Epidermal melanocyte (primary cell): Measurements from ENCODE around the gene CAPN15.

Source experiments
- DNase-seq: peaks from one replicate; pipeline ENCODE4 v3.0.0; 2011; ENCODE audit warnings: low spot score; ENCODE audit not compliant: insufficient read length

Gene CAPN15

DNA sequence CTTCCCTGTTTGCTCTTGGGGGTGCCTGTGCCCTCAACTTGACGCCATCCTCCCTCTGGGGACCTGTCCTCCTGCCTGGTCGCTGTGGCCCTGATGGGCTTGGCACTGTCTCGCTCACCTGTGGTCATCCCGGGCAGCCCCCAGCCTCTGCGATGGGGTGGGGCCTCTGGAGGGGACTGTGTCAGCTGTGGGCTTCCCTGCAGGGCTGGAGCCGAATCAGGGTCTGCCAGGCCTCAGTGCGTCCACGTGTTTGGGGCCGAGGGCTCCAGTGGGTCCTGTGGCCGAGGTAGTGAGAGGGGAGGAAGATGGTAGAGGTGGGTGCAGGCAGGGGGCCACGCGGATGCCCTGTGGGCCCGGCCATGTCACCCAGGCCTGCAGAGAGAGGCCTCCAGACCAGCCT is 50.3 kb downstream of the CAPN15 start:
- no peak for DNase-seq

DNA sequence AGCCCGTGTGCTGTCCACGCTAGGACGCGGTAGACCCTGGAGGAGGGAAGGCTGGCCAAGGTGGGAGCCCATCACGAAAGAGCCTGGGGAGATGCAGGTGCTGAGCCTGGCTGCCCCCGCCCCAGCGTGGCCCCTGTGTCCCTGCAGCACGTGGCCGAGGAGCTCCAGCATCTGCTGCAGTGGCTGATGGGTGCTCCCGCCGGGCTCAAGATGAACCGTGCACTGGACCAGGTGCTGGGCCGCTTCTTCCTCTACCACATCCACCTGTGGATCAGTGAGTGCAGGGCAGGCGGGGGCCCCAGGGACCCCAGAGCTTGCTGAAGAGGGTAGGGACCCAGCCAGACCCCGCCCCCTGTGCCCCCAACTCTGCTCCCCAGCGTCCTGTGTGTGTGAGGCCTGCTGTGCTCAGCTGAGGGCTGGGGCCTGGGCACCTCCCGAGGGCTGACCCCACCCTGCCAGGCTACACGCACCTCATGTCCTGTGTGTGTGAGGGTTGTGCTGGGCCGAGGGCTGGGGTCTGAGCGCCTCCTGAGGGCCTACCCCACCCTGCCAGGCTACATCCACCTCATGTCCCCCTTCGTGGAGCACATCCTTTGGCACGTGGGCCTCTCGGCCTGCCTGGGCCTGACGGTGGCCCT is 50.8 kb downstream of the CAPN15 start:
- DNase-seq: no peak

GRCh38 chr16:578870-579405 is 51.4 kb downstream of the CAPN15 start:
- no peak for DNase-seq

- no peak for DNase-seq
Measured at GRCh38 chr16:580141-580945, 52.8 kb downstream of the CAPN15 start.

DNA sequence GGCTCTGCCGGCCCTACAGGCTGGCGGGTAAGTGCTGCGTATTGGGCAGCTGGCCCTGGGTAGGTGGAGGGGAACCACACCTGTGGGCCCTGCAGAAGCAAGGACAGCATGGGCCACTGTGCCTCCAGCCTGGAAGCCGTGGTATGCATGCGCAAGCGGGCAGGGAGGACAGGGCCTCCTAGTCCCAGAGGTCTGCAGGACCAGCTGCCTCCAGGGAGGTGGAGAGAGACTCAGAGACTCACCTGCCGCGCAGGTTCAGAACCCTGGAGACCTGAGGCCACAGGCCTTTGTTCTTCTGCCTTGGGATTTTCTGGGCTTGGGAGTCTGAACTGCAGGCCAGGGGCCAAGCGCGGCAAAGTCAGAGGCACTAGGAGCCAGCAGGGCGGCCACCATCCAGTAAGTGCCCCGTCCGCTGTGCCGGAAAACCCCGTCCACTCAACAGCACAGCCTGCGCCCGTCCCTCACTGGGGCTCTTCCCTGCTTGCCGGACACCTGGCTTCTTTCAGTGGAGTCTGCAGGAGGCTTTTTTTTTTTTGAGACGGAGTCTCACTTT is 53.5 kb downstream of the CAPN15 start:
- DNase-seq: no peak

DNA sequence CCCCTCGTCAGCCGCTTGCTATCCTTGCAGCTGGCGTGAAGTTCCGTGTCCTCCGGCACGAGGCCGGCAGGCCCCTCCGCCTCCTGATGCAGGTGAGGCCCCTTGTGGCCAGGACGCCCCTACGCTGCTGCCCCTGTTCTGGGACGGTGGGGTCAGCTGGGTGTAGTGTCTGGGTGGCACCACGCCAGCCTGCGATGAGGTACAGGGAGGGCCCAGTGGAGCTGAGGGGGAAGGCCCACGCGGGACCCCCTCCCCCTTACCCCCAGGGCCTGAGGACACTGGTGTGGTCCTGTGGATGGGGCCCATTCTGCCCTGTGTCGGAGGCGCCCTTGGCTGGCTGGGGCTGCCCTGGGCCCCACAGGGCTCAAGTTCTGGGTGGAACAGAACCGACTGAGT is 54.7 kb downstream of the CAPN15 start:
- DNase-seq: no peak

- no peak for DNase-seq
Measured at GRCh38 chr16:582614-583331, 55.3 kb downstream of the CAPN15 start.

- no peak for DNase-seq
Measured at GRCh38 chr16:583470-583814, 55.9 kb downstream of the CAPN15 start.

DNA sequence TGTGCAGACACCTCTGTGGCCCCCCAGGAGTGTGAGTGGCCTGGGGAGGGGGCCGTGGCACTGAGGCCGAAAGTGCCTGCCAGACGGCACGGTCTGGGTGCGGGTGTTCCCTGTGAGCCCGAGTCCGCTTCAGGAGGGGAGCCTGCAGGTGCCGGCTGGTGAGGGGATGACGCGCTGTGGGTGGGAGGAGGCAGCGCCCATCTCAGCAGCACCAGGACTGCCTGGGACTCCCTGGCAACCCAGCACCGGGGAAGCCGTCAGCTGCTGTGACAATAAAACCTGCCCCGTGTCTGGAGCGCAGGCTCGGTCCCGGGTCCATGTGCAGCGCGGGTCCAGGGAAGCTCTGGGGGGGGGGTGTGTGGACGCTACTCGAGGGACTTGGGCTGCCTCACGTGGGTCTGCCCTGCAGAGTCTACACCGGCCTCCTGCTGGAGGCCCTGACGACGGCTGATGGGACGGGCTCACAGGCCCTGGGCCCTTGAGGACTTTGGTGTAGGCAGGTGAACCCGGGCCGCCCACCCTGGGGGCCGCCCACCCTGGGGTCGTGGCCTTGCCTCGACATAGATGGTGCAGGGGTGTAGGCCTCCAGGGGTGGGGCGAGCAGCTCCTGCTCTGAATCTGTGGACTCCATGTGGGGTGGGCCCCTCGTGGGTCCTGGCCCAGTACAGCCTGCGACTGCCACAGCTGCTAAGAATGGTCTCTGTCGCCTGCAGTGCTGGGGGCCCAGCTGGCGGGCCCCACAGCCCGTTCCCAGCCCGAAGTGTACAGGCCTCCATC is 56.5 kb downstream of the CAPN15 start:
- DNase-seq: no peak

GRCh38 chr16:585351-585750 is 57.8 kb downstream of the CAPN15 start:
- no peak for DNase-seq

- DNase-seq: no peak
Measured at GRCh38 chr16:586047-586644, 58.6 kb downstream of the CAPN15 start.

GRCh38 chr16:586645-587590 is 59.4 kb downstream of the CAPN15 start:
- DNase-seq: no peak

DNA sequence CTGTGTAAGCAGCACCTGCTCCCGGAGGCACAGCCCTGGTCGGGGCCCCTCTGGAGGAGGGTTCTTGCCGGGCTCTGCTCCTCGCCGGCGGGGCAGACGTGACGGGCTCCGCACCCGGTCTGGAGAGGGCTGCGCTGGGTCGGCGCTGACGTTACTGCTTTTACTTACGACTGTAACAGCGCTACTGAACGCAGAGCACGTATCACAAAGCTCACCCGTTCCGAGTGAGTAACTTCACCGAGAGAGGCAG is 61.1 kb downstream of the CAPN15 start:
- DNase-seq: no peak

DNA sequence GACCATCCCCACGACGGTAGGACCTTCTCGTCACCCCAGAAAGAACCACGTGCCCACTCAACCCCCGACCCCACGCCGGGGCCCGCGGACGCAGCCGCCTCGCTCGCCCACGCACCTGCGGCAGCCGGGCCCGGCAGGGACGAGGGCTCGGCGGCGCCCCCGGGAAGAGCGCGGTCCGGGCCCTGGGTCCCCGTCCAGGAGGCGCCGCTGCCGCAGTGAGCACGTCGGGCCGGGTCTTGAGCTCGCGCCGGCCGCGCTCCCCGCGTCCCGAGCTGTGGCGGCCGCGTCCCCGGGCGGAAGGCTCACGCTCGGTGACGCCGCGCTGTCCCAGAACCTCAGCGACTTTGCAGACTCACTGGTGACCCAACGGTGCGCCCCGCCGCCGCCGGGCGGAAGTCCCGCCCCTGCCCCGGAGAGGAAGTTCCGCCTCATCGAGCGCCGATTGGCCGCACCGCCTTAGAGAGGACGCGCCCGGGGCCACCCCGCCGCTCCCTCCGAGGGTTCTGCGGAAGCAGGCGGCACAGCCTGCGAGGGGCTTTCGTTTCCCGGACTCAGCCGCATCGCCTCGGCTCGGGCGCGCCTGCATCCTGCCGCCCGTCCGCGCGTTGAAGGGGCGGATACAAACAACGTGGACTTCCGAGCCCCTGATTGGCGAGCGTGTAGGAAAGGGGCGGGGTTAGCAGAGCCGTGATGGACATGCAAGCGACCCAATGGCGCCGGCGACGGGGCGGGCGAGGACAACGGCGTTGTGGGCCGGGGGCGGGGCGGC is 61.6 kb downstream of the CAPN15 start:
- peak; percentile 94 for DNase-seq

- peak; percentile 93 for DNase-seq
Measured at GRCh38 chr16:589658-590187, 62.2 kb downstream of the CAPN15 start, which contains the start of gene RAB40C. Gene RAB40C, plus strand, starts transcription at chr16:590066. Its CDS starts 226 bp downstream, at chr16:590292.

DNA sequence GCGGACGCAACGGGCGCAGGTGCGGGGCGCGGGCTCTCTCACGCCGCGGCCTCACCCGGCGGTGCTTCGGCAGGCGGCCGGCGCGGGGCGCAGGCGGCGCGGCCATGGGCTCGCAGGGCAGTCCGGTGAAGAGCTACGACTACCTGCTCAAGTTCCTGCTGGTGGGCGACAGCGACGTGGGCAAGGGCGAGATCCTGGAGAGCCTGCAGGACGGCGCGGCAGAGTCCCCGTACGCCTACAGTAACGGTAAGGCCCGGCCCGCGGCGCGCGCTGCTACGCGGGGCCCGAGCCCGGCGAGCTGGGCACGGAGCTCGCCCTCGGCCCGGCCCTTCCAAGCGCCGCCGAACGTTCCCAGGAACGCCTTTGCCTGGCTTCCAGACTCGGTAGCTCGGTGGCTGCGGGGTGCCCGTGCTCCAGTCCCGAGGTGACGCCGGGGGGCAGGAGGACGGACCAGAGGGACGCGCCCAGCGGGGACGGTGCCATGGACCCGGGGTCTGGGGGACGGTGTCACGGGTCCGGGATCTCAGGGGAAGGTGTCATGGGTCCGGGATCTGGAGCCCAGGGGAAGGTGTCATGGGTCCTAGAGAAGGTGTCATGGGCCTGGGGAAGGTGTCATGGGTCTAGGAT is 62.8 kb downstream of the CAPN15 start:
- DNase-seq: no peak

- DNase-seq: no peak
Measured at GRCh38 chr16:590815-591200, 63.3 kb downstream of the CAPN15 start.

DNA sequence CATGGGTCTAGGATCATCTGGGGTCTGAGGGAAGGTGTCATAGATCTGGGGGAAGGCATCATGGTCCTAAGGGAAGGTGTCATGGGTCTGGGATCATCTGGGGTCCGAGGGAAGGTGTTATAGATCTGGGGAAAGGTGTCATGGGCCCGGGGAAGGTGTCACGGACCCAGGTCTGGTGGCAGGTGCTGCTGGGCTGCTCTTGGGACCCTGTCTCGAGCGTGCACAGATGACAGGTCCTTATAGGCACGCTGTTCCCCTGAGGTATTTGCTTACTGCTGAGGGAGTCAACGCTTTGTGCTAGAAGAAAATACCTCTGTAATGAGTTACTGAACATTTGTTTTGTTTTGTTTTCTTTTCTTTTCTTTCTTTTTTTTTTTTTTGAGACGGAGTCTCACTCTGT is 63.7 kb downstream of the CAPN15 start:
- no peak for DNase-seq
